BE2C (cell line): Measurements from ENCODE around the gene IQGAP3.

Experiments
- DNase-seq: peaks from one replicate; pipeline ENCODE4 v3.0.0-alpha.2; 2020
- H3K27me3 ChIP-seq: fragments of 250-450 bp; sonication (Bioruptor Pico); 2 replicates; pipeline ENCODE4 v1.5.1; 2020; ENCODE audit warnings: mild to moderate bottlenecking
- H3K36me3 ChIP-seq: fragments of 250-450 bp; sonication (Bioruptor Pico); 2 replicates; pipeline ENCODE4 v1.5.1; 2020; ENCODE audit warnings: mild to moderate bottlenecking
- H3K4me1 ChIP-seq: fragments of 250-450 bp; sonication (Bioruptor Pico); 2 replicates; pipeline ENCODE4 v1.5.1; 2020
- H3K4me3 ChIP-seq: 2 replicates; pipeline ENCODE4 v1.5.1; 2011; ENCODE audit warnings: low read depth, low read length
- H3K9me3 ChIP-seq: fragments of 250-450 bp; sonication (Bioruptor Pico); 2 replicates; pipeline ENCODE4 v1.5.1; 2020
- CTCF ChIP-seq: IDR thresholded peaks from 2 replicates; pipeline ENCODE4 v1.5.1; 2012; ENCODE audit warnings: mild to moderate bottlenecking, low read depth, low read length

IQGAP3 gene

GRCh38 chr1:156577550-156577949 lies 5.2 kb upstream of the IQGAP3 start:
- H3K27me3 ChIP-seq: no peaks in the 10 kb centered on the region
- no peak overlapping the region for H3K4me3 ChIP-seq
- no peak for TF ChIP-seq CTCF
- peaks cover 4% of the 10 kb centered on the region for H3K4me1 ChIP-seq
- no peaks in the 10 kb centered on the region for H3K36me3 ChIP-seq
- no peaks in the 10 kb centered on the region for H3K9me3 ChIP-seq
- DNase-seq: no peak

GRCh38 chr1:156574039-156574633 lies 1.8 kb upstream of the IQGAP3 start:
- Histone ChIP-seq H3K4me1 (no peaks in the 10 kb centered on the region; the same call in none of the 2 replicates), H3K36me3 (0 out of 2 replicates have a peak, but pooled peaks cover 3% of the 10 kb centered on the region), H3K9me3 (no peaks in the 10 kb centered on the region), H3K27me3 (no peaks in the 10 kb centered on the region), H3K4me3 (no peak overlapping the region)
- TF ChIP-seq CTCF: no peak
- no peak for DNase-seq

- peak overlapping the region; percentile 84 for H3K4me3 ChIP-seq
- H3K27me3 ChIP-seq: no peaks in the 10 kb centered on the region
- H3K4me1 ChIP-seq: no peaks in the 10 kb centered on the region; the same call in none of the 2 replicates
- no peaks in the 10 kb centered on the region for H3K9me3 ChIP-seq
- H3K36me3 ChIP-seq: 0 out of 2 replicates have a peak, but pooled peaks cover 3% of the 10 kb centered on the region
- TF ChIP-seq CTCF: no peak
- DNase-seq: no peak
These were observed 276 bp upstream of the IQGAP3 start for GRCh38 chr1:156572663-156573018.

- DNase-seq: no peak
- 0 out of 2 replicates have a peak, but pooled peaks cover 3% of the 10 kb centered on the region for H3K36me3 ChIP-seq
- no peaks in the 10 kb centered on the region for H3K27me3 ChIP-seq
- H3K9me3 ChIP-seq: no peaks in the 10 kb centered on the region
- peak overlapping the region; percentile 84 for H3K4me3 ChIP-seq
- TF ChIP-seq CTCF: no peak
- no peaks in the 10 kb centered on the region; the same call in none of the 2 replicates for H3K4me1 ChIP-seq
These were observed 1.0 kb downstream of the IQGAP3 start for GRCh38 chr1:156571261-156571852.

GRCh38 chr1:156566436-156566835 lies 5.9 kb downstream of the IQGAP3 start:
- no peaks in the 10 kb centered on the region; the same call in 1 of the 2 replicates for H3K4me1 ChIP-seq
- no peaks in the 10 kb centered on the region for H3K27me3 ChIP-seq
- DNase-seq: no peak
- no peaks in the 10 kb centered on the region for H3K9me3 ChIP-seq
- H3K4me3 ChIP-seq: no peak overlapping the region
- H3K36me3 ChIP-seq: peaks cover 5% of the 10 kb centered on the region; the same call in 1 of the 2 replicates
- TF ChIP-seq CTCF: no peak

- Histone ChIP-seq H3K36me3 (peaks cover 5% of the 10 kb centered on the region), H3K9me3 (no peaks in the 10 kb centered on the region), H3K27me3 (no peaks in the 10 kb centered on the region), H3K4me3 (no peak overlapping the region), H3K4me1 (no peaks in the 10 kb centered on the region; the same call in 1 of the 2 replicates)
- DNase-seq: no peak
- no peak for TF ChIP-seq CTCF
These were observed 6.8 kb downstream of the IQGAP3 start for GRCh38 chr1:156565519-156565918.
